RWPE1 (cell line): ENCODE measurements around the gene KIF2C.

Experiments used
- CTCF ChIA-PET: fragments of 350-600 bp; sonication (Branson Sonifier 250); formaldehyde crosslinking; extraction: SDS; loops from one replicate; lab custom pipeline; 2021; lab: Yijun Ruan, JAX
- POLR2A ChIA-PET: fragments of 400-600 bp; formaldehyde crosslinking; extraction: SDS; loops from one replicate; lab custom pipeline; 2020; ENCODE audit warnings: antibody characterized with exemption; ENCODE audit not compliant: low non-redundant PET; lab: Yijun Ruan, JAX
- DNase-seq: peaks from one replicate; pipeline ENCODE4 v3.0.0; 2012; ENCODE audit warnings: low spot score
- H3K27ac ChIP-seq: fragments of 450-650 bp; 2 replicates; pipeline ENCODE4 v1.5.1; 2017
- TF ChIP-seq, protein P1 (sequence below): fragments of 450-650 bp; conservative IDR thresholded peaks from 2 replicates; pipeline ENCODE4 v1.5.1; 2017; ENCODE audit warnings: low read depth, mild to moderate bottlenecking

The KIF2C gene

DNA sequence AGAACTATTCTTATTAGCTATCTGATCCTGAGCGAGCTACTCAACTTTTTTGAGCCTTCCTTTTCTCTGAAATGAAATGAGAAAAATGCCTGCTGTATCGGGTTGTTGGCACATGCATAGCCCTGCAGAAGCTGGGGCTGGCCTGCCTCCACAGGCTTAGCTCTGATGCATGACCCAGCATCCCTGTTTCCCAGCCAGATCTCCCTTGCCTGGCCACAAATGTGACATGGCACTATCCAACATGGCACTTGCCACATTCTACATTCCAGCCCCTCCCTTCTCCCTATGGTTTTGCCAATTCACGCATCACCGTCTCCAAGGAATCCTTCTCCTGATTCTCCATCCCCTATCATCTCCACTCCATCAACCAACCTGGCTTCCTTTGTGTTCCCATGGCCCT lies 22.5 kb upstream of the KIF2C start:
- ChIA-PET POLR2A (no interaction called here), CTCF (no interaction called here)
- TF ChIP-seq, protein P1, sequence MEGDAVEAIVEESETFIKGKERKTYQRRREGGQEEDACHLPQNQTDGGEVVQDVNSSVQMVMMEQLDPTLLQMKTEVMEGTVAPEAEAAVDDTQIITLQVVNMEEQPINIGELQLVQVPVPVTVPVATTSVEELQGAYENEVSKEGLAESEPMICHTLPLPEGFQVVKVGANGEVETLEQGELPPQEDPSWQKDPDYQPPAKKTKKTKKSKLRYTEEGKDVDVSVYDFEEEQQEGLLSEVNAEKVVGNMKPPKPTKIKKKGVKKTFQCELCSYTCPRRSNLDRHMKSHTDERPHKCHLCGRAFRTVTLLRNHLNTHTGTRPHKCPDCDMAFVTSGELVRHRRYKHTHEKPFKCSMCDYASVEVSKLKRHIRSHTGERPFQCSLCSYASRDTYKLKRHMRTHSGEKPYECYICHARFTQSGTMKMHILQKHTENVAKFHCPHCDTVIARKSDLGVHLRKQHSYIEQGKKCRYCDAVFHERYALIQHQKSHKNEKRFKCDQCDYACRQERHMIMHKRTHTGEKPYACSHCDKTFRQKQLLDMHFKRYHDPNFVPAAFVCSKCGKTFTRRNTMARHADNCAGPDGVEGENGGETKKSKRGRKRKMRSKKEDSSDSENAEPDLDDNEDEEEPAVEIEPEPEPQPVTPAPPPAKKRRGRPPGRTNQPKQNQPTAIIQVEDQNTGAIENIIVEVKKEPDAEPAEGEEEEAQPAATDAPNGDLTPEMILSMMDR, result no peak
- DNase-seq, result no peak
- H3K27ac ChIP-seq, result no peak overlapping the region

DNA sequence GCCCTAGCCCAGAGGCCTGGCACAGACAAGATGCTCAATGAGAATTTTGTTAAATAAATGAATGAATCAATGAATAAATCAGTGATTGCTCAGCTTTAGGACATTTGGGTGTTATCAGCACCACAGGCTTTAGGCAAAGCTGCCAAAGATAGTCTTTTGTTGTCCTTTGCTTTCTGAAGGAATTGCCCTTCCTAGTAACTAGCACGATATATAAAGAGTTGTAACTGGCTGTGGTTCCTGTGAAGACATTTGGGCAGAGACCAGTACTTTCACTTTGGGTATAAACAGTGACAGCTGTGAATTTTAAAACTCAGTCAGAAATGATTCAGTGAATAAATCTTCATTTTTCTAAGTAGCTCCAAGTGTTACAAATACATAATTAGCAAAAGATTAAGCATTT lies 22.0 kb upstream of the KIF2C start:
- no peak for DNase-seq
- TF ChIP-seq, protein P1, result no peak
- POLR2A ChIA-PET, result no interaction called here
- no peak overlapping the region for H3K27ac ChIP-seq
- CTCF ChIA-PET, result interaction anchor here (0.8 to 1.1 kb wide), 2 partner anchors 11 to 1007 kb away, joined by 3 to 4 read pairs; no protein-coding TSS in a partner anchor

DNA sequence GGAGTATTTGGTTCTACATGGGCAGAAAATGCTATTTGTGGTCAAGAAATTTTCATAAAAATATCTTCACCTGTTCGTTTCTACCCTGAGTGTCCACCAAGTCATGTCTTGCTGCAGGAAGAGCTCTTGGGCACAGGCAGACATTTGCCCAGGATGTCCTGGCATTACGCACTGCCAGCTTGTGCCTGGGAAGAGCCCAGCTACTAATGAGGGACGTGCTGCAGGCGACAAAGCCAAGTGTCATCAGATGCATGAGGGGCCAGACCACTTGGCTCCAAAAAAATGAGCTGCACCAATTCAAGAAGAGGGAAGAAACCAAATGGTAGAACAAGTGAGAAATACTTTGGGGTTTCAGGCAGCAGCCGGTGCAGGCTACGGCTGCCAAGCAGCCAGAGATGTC lies 21.5 kb upstream of the KIF2C start:
- TF ChIP-seq, protein P1, result no peak
- DNase-seq, result no peak
- no peak overlapping the region for H3K27ac ChIP-seq
- CTCF ChIA-PET, result interaction anchor here (0.8 to 1.1 kb wide), 2 partner anchors 10 to 1007 kb away, joined by 3 to 4 read pairs; no protein-coding TSS in a partner anchor
- POLR2A ChIA-PET, result no interaction called here

DNA sequence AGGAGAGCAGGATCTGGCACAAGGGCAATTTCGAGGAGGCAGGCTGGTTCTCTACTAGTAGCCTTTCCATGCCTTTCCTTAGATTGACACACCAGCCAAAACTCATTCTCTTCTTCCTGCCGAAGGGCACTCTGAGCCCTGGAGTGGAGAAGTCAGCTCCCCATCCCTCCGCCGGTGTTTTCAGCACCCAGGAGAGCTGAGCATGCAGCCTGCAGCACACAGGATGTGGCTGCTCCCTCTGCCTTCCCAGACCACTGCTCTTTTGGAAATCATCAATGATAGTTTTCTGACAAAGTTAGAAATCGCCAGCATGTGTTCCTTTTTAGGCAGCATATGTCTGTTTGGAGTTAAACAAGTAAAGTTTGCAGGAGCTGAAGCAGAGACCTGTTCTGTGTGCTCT lies 20.3 kb upstream of the KIF2C start:
- POLR2A ChIA-PET, result interaction anchor here (0.7 kb wide), 2 partner anchors 11 to 189 kb away, joined by 3 to 8 read pairs; partner anchors contain the start of gene RNU5D-1
- CTCF ChIA-PET, result no interaction called here
- DNase-seq, result no peak

GRCh38 chr1:44720281-44720680 lies 19.4 kb upstream of the KIF2C start:
- no peak for DNase-seq
- ChIA-PET POLR2A (interaction anchor here (0.7 kb wide), 1 partner anchor 188 kb away, joined by 8 read pairs; no protein-coding TSS in a partner anchor), CTCF (no interaction called here)
- TF ChIP-seq, protein P1, result no peak
- peak overlapping the region; percentile 60; the same call in 1 of the 2 replicates for H3K27ac ChIP-seq

More for the DNA sequence above, 20.3 kb upstream of the KIF2C start:
- peak overlapping the region; percentile 60; the same call in 1 of the 2 replicates for H3K27ac ChIP-seq
- TF ChIP-seq, protein P1, result no peak

GRCh38 chr1:44721485-44722361 lies 17.9 kb upstream of the KIF2C start:
- peak overlapping the region; percentile 79 for H3K27ac ChIP-seq
- TF ChIP-seq, protein P1, result no peak
- POLR2A ChIA-PET, result interaction anchor here (0.6 to 1.6 kb wide), 2 partner anchors 9 to 15 kb away, joined by 3 to 8 read pairs; partner anchors contain the start of gene RNU5D-1
- peak; percentile 95 for DNase-seq
- CTCF ChIA-PET, result interaction anchor here (0.6 to 1.6 kb wide), 3 partner anchors 10 to 25 kb away, joined by 3 to 7 read pairs (median 3); partner anchors contain the start of gene RNU5D-1
